ENCODE results near the gene STX1B.

DNA sequence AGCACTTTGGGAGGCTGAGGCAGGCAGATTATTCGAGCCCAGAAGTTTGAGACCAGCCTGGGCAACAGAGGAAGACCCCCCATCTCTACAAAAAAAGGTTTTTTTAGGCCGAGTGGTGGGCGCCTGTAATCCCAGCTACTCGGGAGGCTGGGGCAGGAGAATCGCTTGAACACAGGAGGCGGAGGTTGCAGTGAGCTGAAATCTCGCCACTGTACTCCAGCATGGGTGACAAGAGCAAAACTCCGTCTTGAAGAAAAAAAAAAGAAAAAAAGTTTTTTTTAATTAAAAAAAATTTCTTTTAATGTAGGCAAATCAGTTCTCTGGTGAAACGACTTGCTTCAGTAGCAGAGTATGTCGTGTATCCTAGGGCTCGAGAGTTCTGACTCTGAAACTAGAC lies 14.5 kb downstream of the STX1B start:
- TF ChIP-seq, protein P1, sequence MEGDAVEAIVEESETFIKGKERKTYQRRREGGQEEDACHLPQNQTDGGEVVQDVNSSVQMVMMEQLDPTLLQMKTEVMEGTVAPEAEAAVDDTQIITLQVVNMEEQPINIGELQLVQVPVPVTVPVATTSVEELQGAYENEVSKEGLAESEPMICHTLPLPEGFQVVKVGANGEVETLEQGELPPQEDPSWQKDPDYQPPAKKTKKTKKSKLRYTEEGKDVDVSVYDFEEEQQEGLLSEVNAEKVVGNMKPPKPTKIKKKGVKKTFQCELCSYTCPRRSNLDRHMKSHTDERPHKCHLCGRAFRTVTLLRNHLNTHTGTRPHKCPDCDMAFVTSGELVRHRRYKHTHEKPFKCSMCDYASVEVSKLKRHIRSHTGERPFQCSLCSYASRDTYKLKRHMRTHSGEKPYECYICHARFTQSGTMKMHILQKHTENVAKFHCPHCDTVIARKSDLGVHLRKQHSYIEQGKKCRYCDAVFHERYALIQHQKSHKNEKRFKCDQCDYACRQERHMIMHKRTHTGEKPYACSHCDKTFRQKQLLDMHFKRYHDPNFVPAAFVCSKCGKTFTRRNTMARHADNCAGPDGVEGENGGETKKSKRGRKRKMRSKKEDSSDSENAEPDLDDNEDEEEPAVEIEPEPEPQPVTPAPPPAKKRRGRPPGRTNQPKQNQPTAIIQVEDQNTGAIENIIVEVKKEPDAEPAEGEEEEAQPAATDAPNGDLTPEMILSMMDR (IDR thresholded peaks at IDR 0.05): no peak
- TF ChIP-seq ZFX (IDR thresholded peaks at IDR 0.05; ENCODE audit: borderline replicate concordance): no peak
